GM13976 (cell line): ENCODE results near the gene FADS2.

Experiments
- DNase-seq: peaks from one replicate; pipeline ENCODE4 v3.0.0; 2012; ENCODE audit warnings: low spot score
- in situ Hi-C: fragments of 300-500 bp; cut with MboI; formaldehyde crosslinking; loops from one replicate; pipeline ENCODE4 v1.12.0; 2022; ENCODE audit warnings: low sequenced_read_pairs, mixed read lengths, inconsistent platforms; ENCODE audit not compliant: unreplicated experiment
- TF ChIP-seq, protein P1 (sequence below): IDR thresholded peaks from 2 replicates; pipeline ENCODE4 v1.5.1; 2012; ENCODE audit warnings: borderline replicate concordance, mild to moderate bottlenecking; ENCODE audit not compliant: insufficient read depth; ENCODE audit errors: extremely low read depth, missing control alignments, control extremely low read depth

The FADS2 gene

DNA sequence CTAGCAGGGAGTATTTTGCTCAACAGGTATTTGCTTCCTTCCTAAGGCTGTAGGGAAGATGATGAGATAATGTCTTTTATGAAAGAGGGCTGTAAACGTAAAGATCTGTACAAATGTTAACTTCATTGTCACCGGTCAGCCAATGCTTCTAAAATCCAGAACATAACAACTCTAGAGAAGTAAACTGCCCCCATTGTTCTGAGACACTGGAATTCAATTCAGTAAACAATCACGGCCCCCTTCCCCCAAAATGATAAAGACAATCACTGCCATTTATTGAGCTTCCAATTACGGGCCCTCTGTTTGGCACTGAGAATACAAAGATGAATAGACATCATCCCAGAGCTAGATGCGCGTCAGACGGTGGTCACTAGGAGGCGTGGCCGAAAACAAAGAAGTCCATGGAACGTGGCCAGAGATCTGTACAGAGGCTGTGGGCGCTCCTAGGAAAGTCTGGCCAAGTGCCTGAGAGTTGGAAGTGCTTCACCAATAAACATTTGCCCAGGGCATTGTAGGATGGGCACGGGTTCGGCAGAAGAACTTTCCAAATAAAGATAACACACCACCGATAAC, 36.3 kb upstream of the FADS2 start:
- TF ChIP-seq, protein P1, sequence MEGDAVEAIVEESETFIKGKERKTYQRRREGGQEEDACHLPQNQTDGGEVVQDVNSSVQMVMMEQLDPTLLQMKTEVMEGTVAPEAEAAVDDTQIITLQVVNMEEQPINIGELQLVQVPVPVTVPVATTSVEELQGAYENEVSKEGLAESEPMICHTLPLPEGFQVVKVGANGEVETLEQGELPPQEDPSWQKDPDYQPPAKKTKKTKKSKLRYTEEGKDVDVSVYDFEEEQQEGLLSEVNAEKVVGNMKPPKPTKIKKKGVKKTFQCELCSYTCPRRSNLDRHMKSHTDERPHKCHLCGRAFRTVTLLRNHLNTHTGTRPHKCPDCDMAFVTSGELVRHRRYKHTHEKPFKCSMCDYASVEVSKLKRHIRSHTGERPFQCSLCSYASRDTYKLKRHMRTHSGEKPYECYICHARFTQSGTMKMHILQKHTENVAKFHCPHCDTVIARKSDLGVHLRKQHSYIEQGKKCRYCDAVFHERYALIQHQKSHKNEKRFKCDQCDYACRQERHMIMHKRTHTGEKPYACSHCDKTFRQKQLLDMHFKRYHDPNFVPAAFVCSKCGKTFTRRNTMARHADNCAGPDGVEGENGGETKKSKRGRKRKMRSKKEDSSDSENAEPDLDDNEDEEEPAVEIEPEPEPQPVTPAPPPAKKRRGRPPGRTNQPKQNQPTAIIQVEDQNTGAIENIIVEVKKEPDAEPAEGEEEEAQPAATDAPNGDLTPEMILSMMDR: no peak
- in situ Hi-C loops: loop anchor here (10.0 kb wide), 1 partner anchor 283 kb away; no protein-coding TSS in a partner anchor
- DNase-seq: no peak

DNA sequence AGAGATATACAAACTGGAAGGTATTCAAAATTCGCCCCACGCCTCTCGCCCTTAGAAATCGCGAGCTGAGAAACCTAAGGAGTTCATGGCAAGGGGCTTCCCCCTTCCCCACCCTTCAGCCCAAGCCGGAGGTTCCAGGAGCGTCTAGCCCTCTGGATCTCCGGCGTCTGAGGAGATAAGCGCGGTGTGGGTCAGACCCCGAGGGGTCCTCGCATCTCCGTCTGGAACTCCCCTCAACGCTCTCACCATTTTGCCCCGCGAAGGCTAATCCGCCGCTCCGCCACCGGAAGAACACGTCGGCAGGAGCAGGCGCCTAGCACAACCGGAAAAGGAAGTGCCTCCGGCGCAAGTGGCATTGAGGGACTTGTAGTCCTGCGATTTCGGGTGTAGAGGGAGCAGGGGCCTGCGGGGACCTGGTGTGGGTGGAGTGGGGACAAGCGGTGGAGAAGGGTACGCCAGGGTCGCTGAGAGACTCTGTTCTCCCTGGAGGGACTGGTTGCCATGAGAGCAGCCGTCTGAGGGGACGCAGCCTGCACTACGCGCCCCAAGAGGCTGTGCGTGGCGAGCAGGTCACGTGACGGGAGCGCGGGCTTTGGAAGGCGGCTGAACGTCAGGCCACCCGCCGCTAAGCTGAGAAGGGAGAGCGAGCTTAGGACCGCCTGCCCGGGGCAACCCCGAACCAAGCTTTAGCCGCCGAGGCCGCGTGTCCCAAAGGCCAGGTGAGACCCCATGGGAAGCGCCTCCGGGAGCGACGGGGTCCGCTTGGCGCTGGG, 35.6 kb upstream of the FADS2 start, which contains the start of the genes FEN1 and TMEM258:
FEN1 (plus strand) TSS at position 602 of the 773 bp plus-strand sequence. CDS start 2,451 bp downstream, outside the sequence.
TMEM258 (minus strand) TSS at position 290 of the 773 bp plus-strand sequence; CDS start at position 249, 41 bp downstream.
- in situ Hi-C loops: loop anchor here (10.0 kb wide), 1 partner anchor 282 kb away; no protein-coding TSS in a partner anchor
- TF ChIP-seq, protein P1: no peak
- peak; percentile 94 for DNase-seq

DNA sequence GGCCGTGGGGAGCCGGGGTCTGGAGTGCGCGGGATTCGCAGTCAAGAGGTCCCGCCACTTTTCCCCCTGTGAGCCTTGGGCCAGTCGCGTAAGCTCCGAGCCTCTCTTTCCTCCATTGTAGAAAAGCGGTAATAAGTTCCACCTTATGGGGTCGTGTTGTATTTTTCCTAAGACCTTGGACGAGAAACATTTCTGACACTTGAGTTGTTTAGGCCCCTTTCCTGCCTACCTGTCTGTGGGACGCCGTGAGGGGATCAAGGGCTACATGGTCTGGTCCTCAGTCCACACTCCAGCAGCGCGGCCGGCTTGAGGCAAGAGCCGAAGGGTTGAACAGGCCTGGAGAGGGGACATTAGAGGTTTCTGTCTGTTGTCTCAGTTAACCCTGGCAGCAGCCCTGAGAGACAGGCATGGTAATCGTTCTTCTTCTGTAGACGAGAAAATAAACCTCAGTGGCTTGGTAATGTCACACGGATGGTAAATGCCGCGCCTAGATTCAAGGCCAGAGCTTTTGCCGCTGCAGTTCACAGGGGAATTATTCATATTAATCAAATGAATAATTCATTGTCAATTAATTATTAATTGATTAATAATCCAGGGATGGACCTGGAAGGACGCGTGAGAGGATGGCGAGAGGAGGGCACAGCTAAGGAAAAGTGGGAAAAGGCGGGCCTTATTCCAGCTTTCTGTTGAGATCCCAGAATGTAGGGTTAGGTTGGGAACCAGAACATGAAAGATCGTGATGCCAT, 34.8 kb upstream of the FADS2 start:
- TF ChIP-seq, protein P1: no peak
- in situ Hi-C loops: loop anchor here (10.0 kb wide), 1 partner anchor 282 kb away; no protein-coding TSS in a partner anchor
- no peak for DNase-seq

DNA sequence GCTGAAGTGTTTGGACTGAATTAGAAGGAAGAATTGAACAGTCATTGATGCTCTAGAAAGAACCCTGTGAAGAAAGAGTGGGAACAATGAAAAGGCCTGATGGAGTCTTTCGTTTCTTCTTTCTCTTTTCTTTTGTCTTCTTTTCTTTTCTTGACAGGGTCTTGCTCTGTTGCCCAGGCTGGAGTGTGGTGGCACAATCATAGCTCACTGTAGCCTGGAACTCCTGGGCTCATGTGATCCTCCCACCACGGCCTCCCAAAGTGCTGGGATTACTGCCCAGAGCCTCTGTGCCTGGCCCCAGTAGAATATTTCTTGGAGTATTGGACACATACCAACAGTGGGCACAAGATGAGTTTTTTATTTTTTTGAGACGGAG, 34.3 kb upstream of the FADS2 start:
- in situ Hi-C loops: loop anchor here (10.0 kb wide), 1 partner anchor 281 kb away; no protein-coding TSS in a partner anchor
- no peak for DNase-seq
- TF ChIP-seq, protein P1: no peak

DNA sequence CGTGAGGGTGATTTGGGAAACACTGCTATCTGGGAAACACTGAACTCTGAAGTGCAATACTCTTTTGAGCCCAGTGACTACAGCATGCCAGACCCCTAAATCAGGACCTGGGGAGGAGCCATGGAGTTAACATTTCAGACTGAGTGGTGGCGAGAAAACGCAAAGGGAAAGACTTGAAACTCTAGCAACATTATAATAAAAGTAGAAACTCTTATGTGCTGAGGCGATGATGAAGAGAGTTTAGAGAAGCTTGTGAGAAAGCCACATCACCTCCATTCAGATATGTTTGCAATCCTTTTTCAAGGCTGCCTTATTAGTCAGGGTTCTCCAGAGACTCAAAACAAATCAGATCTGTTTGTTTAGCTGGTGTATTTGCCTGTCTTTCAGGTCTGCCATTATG, 33.5 kb upstream of the FADS2 start:
- DNase-seq: no peak
- TF ChIP-seq, protein P1: no peak
- in situ Hi-C loops: loop anchor here (10.0 kb wide), 1 partner anchor 280 kb away; no protein-coding TSS in a partner anchor

DNA sequence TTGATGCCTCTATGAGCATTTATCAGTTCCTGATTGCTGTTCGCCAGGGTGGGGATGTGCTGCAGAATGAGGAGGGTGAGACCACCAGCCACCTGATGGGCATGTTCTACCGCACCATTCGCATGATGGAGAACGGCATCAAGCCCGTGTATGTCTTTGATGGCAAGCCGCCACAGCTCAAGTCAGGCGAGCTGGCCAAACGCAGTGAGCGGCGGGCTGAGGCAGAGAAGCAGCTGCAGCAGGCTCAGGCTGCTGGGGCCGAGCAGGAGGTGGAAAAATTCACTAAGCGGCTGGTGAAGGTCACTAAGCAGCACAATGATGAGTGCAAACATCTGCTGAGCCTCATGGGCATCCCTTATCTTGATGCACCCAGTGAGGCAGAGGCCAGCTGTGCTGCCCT, 32.6 kb upstream of the FADS2 start:
- no peak for DNase-seq
- in situ Hi-C loops: loop anchor here (10.0 kb wide), 1 partner anchor 279 kb away; no protein-coding TSS in a partner anchor

More for the DNA sequence above, 32.6 kb upstream of the FADS2 start:
- TF ChIP-seq, protein P1: no peak
